DMS53 treated with DMSO at 0.1 percent for 48 hours (cell line): ENCODE data around the gene IWS1.
A peak's percentile ranks its signal among the peaks of the same experiment; 100 is the strongest.

Experiments
- DNase-seq: peaks from one replicate; lab custom pipeline; 2025; ENCODE audit not compliant: unreplicated experiment; lab: John Stamatoyannopoulos, UW

The IWS1 gene

DNA sequence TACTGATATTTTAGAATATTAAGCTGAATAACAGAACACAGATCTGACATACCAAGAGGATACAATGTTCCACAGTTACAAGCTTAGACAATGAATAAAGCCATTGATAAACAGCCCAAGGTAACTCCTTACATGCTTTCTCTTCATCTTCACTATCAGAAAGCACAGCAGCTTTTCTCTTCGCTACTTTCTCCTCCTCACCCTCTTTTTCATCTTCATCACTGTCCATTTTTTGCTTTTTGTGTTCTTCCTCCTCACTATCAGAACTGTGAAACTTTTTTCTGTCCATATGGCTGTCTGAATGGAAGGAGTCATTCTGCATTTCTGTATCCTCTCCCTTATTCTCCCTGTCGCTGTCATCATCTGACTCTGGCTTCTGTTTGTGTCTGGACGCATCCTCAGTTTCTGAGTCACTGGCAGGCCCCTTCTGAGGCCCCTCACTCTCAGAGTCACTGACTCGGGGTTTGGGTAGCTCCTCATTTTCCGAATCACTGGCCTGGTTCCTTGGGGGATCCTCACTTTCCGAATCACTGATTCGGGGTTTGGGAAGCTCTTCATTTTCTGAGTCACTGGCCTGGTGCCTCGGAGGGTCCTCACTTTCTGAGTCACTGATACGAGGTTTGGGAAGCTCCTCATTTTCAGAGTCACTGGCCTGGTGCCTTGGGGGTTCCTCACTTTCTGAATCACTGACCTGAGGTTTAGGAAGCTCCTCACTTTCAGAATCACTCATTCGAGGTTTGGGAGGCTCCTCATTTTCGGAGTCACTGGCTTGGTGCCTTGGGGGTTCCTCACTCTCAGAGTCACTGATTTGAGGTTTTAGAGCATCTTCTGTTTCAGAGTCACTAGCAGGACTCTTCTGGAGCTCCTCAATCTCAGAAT is 21.5 kb downstream of the IWS1 start:
- DNase-seq, result no peak

DNA sequence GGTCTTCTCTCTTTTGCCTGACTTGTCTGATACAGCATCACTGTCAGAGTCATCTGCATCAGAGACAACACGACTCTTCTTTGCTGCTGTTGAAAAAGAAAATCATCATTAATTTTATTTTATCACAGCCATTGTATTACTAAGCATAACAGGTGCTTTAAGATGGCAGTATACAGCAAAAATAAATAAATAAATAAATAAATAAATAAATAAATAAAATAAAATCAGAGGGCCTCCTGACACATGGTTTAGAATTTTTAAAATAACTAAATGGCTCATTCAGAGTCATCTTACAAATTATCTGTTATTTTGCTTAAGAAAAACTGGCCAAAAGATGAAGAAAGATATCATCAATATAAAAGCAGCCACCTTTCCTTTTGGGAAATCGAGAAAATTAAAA is 22.8 kb downstream of the IWS1 start:
- no peak for DNase-seq

DNA sequence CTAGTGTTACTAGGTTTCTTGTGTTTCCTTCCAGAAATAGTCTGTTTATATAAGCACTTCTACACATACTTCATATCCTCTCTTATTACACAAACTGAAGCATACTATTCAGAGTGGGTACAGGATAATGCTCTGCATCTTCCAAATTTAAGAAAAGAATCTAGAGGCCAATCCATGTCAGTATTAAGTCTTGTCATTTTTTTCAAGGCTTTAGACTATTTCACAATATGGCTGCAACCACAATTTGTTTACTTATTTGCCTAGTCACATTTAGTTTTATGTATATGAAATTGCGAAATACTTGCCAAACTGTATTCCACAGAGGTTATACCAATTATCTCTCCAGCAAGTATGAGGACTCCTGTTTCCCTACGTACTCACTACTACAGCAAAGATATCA is 27.9 kb downstream of the IWS1 start:
- DNase-seq, result no peak

DNA sequence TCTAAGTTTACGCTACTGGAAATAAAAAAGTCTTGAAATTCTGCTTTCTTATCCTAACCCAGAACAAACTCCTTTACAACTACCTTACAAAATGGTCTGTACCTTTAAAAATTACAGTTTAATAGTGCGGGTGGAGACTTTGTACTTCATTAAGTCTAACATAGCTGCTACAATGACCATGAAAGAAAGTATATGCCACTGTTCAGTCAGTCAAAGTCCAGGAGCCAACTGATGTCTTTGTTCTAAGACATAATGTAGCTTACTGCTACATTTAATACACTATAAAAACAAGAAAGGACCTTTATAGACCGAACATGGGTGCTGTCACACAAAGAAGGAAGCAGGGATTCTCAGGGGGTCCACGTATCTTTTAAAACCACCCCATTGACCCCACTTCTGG is 36.0 kb downstream of the IWS1 start:
- DNase-seq, result no peak

DNA sequence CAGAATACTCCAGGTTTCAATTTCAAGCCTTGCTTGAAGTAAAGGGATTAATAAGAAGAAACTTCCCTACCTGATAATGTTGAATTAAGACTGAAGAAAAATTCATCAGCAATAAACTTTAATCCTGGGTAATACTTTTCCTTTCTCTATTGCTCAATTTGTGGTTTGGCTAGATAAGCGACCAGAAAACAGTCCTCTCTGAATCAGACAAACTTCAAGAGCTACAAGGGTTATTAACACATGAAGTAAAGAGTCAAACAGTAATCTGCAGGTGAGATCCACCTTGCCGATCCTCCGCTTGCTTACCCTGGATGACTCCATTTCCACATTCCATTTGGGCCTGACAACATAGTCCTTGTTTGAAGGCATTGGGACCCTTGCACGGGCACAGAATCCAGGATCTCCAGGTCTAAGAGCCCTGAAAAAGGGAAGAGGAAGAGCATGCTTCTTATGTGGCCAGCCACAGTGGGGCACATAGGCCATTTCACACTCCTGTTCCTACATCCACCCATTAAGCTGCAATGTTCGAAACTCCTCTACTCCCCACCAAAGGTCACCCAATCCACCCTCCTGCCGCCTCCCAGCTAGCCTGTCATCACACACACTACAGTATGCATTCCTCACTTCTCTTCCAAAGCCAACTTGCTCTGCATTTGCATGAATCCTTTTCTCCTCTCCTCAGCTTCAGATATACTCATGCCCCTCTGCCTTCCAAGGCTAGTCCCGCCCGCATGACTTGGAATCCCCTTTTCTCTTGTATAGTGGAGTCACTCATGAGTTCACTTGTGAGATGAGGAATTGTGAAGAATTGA is 39.8 kb downstream of the IWS1 start:
- no peak for DNase-seq

DNA sequence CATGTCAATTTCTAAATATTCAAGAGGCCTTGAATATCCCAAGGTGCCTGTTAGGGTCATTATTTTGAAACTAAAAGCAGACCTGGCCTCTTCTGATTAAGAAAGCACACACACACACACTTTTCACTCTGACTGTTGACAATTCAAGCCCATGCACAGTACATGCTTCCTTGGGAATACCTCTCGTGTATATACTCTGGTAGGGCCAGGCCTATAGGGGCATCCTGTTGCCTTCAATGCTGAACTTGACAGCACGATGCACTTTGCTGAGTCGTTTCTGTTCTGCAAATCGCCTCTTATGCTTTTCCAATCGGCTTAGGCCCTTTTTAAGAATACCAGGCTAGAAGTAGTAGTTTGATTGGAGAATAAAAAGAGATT is 40.6 kb downstream of the IWS1 start:
- no peak for DNase-seq

DNA sequence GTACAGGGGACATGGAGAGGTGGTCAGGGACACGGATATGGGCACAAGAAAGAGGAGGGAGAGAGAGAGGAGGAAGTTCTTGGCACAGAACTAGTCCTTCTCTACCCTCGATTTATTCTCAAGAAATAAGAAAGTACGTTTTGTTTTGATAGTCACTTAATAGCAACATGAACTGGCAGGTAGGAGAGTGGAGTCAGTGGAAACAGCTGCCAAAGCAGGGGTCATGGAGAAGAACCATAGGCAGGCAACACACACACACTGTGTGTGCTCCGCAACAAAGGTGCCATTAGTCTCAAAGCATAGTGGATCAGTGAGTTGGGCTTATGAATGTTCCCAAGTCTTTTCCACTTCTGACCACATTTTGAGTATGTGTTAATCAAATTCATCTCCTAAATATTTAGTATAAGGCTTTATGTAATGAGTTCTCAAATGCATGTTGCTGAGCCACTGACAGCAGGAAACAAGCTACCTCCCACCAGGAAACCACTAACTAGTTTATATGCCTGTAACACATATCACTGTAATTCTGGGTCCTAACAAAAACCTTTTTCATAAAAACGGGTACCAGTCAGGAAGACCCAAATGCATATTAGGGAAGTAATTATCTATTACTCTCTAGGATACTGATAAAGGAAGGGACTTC is 41.1 kb downstream of the IWS1 start:
- DNase-seq, result no peak

DNA sequence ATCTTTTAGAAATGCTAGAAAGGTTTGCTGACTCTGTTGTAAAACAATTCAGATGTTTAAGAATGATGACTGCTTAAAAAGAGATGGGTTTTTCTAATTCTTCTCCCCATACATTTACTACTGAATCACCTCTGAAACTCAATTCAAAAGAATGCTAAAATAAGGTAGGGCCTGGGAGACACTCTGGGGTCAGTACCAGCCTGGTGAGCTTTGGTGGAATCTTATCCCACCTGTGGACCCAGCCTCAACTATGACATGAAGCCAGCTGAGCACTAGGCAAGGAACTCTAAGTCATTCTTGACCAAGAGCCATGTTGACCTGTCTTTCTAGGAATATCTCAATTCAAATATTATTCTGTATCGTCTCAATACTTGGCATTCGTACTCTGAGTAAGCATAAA is 44.3 kb downstream of the IWS1 start:
- no peak for DNase-seq

DNA sequence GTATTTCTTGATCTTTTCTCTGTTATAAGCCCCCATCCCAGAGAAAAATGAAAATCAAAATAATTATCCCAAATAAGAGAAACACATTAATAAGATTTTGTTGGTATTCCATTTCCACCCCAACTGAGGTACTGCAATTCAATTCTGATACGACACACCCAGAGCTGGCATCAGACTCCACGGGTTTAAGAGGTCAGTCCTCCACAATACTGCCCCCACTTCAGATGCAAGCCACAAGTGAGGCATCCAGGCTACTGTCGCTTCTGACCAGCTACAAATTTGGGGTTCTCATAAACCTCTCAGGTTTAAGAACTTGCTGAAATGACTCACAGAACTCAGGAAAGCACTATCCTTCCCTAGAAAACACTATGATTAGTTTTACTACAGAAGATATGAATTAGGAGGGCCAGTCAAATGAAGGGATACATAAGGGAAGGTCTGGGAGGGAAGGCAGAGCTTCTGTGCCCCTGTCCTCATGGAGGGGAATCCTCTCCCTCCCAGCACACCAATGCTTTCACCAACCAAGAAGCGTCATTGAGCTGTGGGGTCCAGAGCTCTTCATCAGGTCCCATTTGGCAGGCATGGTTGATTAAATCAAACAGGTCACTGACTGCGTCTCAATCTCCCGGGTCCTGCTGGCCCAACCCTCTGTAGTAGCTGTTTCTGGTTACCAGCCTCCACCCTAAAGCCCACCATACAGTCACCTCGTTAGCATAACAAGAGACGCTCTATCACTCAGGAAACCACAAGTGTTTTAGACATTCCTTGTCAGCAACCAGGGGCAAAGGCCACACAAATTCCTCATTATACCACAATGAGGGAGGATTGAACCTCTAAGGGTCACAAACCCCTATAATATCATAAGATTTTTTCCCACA is 46.2 kb downstream of the IWS1 start:
- DNase-seq, result no peak

DNA sequence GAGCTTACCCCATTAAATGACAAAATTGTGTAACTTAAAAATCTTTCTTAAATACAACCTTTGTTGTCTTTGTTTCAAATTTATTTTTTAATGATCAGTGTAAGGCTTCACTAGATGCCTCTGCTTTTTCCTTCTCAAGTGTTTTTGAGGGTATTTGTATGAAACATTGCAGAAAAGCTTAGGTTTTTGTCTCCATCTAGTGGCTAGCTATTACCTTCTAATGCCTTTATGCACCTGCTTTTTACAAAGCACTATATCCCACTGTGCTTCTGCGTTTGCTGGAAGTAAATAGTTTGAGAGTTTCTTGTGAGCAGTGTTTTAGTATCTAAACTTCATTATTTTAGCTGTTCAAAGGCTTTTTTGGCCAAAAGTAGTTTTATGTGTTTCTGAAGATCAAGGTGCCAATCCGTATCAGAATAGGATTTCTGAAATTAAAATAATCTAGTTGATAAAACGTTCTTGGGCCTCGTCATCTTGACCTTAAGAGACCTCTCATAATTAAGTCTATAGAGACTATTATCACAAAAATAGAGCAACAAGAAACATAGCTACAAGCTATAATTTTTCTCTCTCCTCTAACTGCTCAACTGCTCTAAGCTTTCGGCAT is 47.0 kb downstream of the IWS1 start:
- peak; percentile 68 for DNase-seq

DNA sequence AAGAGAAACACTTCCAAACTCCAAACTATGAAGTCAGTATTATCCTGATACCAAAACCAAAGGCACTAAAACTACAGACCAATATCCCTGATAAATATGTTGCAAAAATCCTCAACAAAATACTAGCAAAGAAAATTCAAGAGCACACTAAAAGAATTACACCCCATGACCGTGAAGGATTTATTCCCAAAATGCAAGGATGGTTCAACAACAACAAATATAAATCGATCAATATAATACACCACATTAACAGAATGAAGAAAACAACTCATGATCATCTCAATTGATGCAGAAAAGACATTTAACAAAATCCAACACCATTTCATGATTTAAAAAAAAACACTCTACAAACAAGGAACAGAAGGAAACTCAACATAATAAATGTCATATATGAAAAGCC is 50.5 kb downstream of the IWS1 start:
- no peak for DNase-seq

DNA sequence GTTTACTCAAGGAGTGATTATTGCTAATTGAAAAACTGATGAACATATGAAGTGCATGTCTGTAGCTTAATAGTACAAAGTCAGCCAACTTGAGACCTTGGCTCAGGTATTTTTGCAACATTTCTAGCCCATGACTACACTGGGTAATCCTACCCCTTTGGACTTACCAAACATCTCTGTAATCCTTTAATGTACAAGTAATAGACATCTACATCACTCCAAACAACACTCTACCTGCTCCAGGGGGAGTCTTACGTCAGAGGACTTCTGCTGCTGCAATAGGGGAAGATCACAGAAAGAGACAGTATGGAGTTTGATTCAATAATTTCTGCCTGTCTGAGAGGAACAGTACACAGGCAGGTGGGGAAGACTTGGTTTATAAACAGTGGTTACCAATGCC is 54.0 kb downstream of the IWS1 start:
- DNase-seq, result no peak

DNA sequence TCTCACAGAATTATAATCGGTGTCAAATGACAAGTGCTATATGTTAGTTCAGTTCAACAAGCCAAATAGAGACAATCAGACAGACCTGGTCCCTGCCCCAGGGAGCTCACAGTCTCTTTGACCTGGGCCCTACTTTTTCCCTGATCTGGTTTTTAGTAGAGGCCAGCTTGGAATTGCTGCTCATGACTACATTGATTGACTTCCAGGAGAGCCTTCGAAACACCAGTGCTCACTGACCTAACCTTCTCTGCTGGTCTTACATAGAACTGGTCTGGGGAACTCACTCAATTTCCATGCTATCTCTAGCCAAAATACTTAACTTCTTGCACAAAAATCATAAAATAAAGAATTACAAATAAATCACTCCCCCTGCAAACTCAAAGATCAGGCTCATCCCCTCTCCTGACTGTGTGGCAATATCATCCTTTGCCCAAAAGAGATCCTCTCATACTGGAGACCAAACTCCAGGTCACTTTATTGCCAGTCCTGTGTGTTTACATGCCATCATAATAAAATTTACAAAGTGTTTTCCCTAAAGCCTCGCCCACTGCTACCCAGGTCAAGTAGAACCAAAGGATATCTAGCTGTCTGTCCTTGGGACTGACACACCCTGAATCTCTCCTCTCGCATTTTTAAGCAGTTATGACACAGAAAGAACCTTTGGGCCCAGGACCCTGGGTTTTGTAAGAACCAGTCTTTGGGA is 54.9 kb downstream of the IWS1 start:
- no peak for DNase-seq

DNA sequence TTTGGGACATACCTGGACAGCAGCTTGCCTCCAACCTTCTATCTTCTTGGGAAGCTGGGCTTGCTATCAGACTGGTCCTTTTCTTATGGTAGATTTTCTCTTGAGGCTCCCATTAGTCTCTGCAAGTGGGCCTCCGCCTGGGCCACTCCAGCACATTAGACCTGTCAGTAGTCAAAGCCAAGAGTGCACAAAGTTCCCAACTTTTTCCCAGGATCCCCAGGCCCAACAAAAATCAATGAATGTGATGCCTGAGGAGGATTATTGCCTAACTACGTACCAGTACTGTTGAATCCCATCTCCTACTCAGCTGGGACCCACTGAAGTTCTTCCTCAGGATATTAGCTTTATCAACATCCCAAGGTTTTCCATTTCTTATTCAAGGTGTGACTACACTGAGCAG is 56.3 kb downstream of the IWS1 start:
- DNase-seq, result no peak

DNA sequence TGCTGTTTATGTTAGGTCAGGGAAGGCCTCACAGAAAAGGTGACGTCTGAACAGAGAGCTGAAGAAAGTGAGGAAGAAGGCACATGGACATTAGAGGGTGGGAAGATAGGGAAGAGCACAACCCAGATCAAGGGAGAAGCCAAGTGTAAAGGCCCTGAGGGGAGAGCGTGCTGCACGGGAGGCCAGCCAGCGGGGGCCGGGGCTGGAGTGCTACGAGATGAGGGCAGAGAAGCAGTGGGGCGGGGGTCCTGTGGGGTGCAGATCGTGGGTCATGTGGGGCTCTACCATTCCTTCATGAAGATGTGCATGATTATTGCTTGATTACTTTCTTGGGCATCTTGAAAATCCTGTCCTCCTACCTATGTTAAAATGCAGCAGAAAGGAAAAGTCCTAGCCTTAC is 57.2 kb downstream of the IWS1 start:
- no peak for DNase-seq

DNA sequence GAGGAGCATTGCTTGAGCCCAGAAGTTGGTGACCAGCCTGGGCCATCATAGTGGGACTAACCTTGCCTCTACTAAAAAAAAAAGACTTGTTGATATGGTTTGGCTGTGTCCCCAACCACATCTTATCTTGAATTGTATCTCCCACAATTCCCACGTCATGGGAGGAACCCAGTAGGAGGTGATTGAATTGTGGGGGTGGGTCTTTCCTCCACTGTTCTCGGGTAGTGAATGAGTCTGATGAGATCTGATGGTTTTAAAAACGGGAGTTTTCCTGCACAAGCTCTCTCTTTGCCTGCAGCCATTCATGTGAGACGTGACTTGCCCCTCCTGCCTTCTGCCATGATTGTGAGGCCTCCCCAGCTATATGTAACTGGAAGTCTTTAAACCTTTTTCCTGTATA is 61.0 kb downstream of the IWS1 start:
- DNase-seq, result no peak

DNA sequence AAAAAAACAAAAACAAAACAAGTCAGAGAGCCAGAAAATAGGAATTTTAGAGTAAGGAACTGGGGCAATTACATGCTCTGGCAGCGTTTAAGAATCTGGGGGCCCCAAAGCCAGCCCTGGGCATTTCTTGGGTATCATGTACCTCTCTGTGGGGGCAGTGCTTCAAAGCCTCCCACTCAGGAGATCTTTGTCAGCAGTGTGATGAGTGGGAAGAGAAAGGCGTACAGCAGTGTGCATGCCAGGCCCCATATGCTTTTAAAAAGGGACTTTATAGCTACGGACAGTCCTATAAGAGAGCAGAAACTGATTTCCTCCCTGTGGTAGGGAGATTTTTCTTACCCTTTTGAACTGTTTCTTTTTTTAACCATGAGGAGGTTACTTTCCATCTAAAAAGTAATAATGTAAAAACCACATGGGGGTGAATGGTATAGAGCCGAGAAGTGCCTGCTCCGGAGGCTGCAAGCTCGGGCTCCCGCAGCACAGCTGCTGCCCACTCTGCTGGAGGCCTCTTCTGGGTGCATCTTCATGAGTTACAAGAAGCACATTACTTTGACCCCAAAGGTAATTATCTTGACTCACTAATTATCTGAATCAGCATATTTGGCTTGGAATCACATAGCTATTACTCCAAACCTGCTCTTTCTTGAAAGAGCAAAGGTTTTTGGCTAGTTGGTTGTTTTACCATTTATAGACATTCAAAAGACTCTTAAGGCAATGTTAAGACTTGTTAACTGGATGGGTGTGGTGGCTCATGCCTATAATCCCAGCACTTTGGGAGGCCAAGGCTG is 61.6 kb downstream of the IWS1 start:
- no peak for DNase-seq

DNA sequence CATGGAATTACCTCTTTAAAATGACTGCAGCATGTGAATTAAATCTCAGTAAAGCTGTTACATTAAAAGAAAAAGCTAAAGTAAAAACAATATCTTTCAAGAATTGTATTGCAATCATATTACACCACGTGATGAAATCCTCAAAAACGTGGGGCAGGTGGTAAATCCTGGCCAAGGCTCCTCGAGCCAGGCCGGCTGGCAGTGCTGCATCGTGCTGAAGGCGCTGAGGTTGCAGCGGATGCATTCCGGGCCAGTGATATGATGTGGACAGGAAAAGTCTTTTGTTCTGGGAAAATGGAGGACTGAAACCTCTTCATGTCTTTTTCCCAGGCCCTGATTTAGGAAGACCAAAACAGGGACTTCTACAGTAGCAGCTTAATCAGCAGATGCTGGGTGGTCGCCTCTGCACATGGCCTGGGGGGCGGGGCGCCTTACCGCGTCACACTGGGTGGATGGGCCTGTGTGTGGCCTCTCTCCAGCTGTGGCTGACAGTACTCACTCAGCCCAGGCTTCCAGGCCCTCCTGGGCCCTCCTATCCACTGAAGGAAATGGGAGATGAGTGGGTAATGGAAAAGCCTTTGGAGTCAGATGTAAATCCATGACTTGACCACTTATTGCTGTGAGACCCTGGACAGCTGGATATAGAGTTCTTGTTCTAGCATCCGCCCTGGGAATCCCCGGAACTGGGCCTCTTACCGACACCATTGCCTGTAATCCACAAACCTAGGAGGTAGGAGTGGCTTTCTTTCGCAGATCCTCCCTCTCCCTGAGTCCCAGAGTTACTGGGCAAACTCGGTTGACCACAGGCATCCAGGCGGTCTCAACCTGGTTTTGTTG is 62.9 kb downstream of the IWS1 start:
- no peak for DNase-seq
